OCI-LY1 (cell line): Measurements from ENCODE around the gene DNAJC15.
"Not testable (repeated sequence)": the region's sequence is repeated elsewhere in the genome, so short reads cannot be mapped to it uniquely, and the experiment has no call there.

Experiments used
- H2AFZ ChIP-seq: fragments of 200-600 bp; sonication (generic), shearing (Covaris generic); 2 replicates; pipeline ENCODE4 v1.6.0; 2014; ENCODE audit warnings: antibody characterized with exemption, mild to moderate bottlenecking, low read length
- H3F3A ChIP-seq: fragments of 200-600 bp; sonication (generic), shearing (Covaris generic); 2 replicates; pipeline ENCODE4 v1.6.0; 2014; ENCODE audit warnings: mild to moderate bottlenecking, antibody characterized with exemption, low read length, moderate library complexity; ENCODE audit not compliant: insufficient read depth
- H3K27ac ChIP-seq: fragments of 200-600 bp; sonication (generic); 2 replicates; pipeline ENCODE4 v1.5.1; 2014; ENCODE audit warnings: low read length, mixed run types, mild to moderate bottlenecking, low read depth; ENCODE audit not compliant: poor library complexity, severe bottlenecking
- H3K27me3 ChIP-seq: fragments of 200-600 bp; sonication (generic); 2 replicates; pipeline ENCODE4 v1.6.0; 2014; ENCODE audit warnings: antibody characterized with exemption, mild to moderate bottlenecking, low read length, moderate library complexity; ENCODE audit not compliant: insufficient read depth
- H3K36me3 ChIP-seq: fragments of 200-600 bp; sonication (generic); 2 replicates; pipeline ENCODE4 v1.6.1; 2014; ENCODE audit warnings: mild to moderate bottlenecking, antibody characterized with exemption, low read length, moderate library complexity, mixed read lengths; ENCODE audit not compliant: insufficient read depth
- H3K4me1 ChIP-seq: fragments of 200-600 bp; sonication (generic); 2 replicates; pipeline ENCODE4 v1.5.1; 2014; ENCODE audit warnings: mild to moderate bottlenecking, low read length, moderate library complexity; ENCODE audit not compliant: insufficient read depth, severe bottlenecking
- H3K4me2 ChIP-seq: fragments of 200-600 bp; sonication (generic), shearing (Covaris generic); 2 replicates; pipeline ENCODE4 v1.6.1; 2014; ENCODE audit warnings: low read length
- H3K4me3 ChIP-seq: fragments of 200-600 bp; sonication (generic); 2 replicates; pipeline ENCODE4 v1.5.1; 2014; ENCODE audit warnings: low read length, low read depth, mild to moderate bottlenecking, mixed read lengths; ENCODE audit not compliant: poor library complexity, severe bottlenecking
- H3K79me2 ChIP-seq: fragments of 200-600 bp; shearing (Covaris generic); 2 replicates; pipeline ENCODE4 v1.6.1; 2016; ENCODE audit warnings: mixed run types, low read length, mixed read lengths; ENCODE audit not compliant: insufficient read depth
- H3K9ac ChIP-seq: fragments of 200-600 bp; sonication (generic), shearing (Covaris generic); 2 replicates; pipeline ENCODE4 v1.6.1; 2014; ENCODE audit warnings: mild to moderate bottlenecking, low read length, mixed read lengths
- H3K9me2 ChIP-seq: fragments of 200-600 bp; sonication (generic), shearing (Covaris generic); 2 replicates; pipeline ENCODE4 v1.6.1; 2014; ENCODE audit warnings: low read depth, mild to moderate bottlenecking, low read length, mixed read lengths
- H3K9me3 ChIP-seq: fragments of 200-600 bp; shearing (Covaris generic); 2 replicates; pipeline ENCODE4 v1.6.1; 2014; ENCODE audit warnings: low read length, mixed read lengths
- H4K20me1 ChIP-seq: fragments of 200-600 bp; sonication (generic), shearing (Covaris generic); 2 replicates; pipeline ENCODE4 v1.6.0; 2016; ENCODE audit warnings: mild to moderate bottlenecking, low read length; ENCODE audit not compliant: insufficient read depth
- CTCF ChIP-seq: fragments of 200-600 bp; sonication (generic), shearing (Covaris generic); IDR thresholded peaks from 2 replicates; pipeline ENCODE4 v1.5.1; 2017; ENCODE audit warnings: mild to moderate bottlenecking, antibody characterized with exemption, low read length, moderate library complexity, mixed read lengths
- EZH2 ChIP-seq: fragments of 200-600 bp; sonication (generic), shearing (Covaris generic); IDR thresholded peaks from 2 replicates; pipeline ENCODE4 v1.8.0; 2017; ENCODE audit warnings: borderline replicate concordance, mixed run types, mild to moderate bottlenecking, antibody characterized with exemption, low read length, moderate library complexity, mixed read lengths

Gene DNAJC15

GRCh38 chr13:43058831-43059230 lies 35.4 kb downstream of the DNAJC15 start:
- Histone ChIP-seq H3K9me2 (no peaks in the 10 kb centered on the region), H3K36me3 (peaks cover 14% of the 10 kb centered on the region; the same call in 1 of the 2 replicates), H4K20me1 (no peaks in the 10 kb centered on the region), H3K4me2 (no peak overlapping the region), H3K79me2 (peaks cover 53% of the 10 kb centered on the region), H3K9me3 (no peaks in the 10 kb centered on the region), H3K9ac (no peak overlapping the region), H3F3A (no peaks in the 10 kb centered on the region), H3K27me3 (no peaks in the 10 kb centered on the region), H3K4me1 (peaks cover 50% of the 10 kb centered on the region), H3K27ac (no peak overlapping the region), H3K4me3 (no peak overlapping the region), H2AFZ (no peak overlapping the region)
- TF ChIP-seq EZH2 (no peak), CTCF (no peak)

GRCh38 chr13:43059779-43060178 lies 36.4 kb downstream of the DNAJC15 start:
- H3K27ac ChIP-seq, H3K4me2 ChIP-seq, H3K27me3 ChIP-seq, H3F3A ChIP-seq, H4K20me1 ChIP-seq, H3K9me2 ChIP-seq, H2AFZ ChIP-seq, H3K4me3 ChIP-seq, H3K9me3 ChIP-seq, H3K9ac ChIP-seq: not testable (repeated sequence)
- Histone ChIP-seq H3K79me2 (peaks cover 48% of the 10 kb centered on the region), H3K4me1 (peaks cover 43% of the 10 kb centered on the region), H3K36me3 (peaks cover 14% of the 10 kb centered on the region; the same call in 1 of the 2 replicates)

GRCh38 chr13:43060806-43061205 lies 37.4 kb downstream of the DNAJC15 start:
- H3K4me2 ChIP-seq, H3K4me3 ChIP-seq, H2AFZ ChIP-seq, H3K9me3 ChIP-seq, H3K27ac ChIP-seq, H3K9ac ChIP-seq, H3F3A ChIP-seq, H3K27me3 ChIP-seq, H4K20me1 ChIP-seq, H3K9me2 ChIP-seq: not testable (repeated sequence)
- H3K4me1 ChIP-seq: peaks cover 33% of the 10 kb centered on the region
- H3K79me2 ChIP-seq: peaks cover 44% of the 10 kb centered on the region
- H3K36me3 ChIP-seq: peaks cover 17% of the 10 kb centered on the region; the same call in 1 of the 2 replicates

GRCh38 chr13:43061496-43062280 lies 38.3 kb downstream of the DNAJC15 start:
- Histone ChIP-seq H3K36me3 (peaks cover 23% of the 10 kb centered on the region; the same call in 1 of the 2 replicates), H3K27ac (no peak overlapping the region), H3K79me2 (peaks cover 37% of the 10 kb centered on the region), H3K4me1 (peaks cover 24% of the 10 kb centered on the region), H3K9me2 (no peaks in the 10 kb centered on the region), H3F3A (no peaks in the 10 kb centered on the region), H3K9me3 (no peaks in the 10 kb centered on the region), H3K9ac (no peak overlapping the region), H3K27me3 (no peaks in the 10 kb centered on the region), H4K20me1 (no peaks in the 10 kb centered on the region), H3K4me2 (no peak overlapping the region), H3K4me3 (no peak overlapping the region), H2AFZ (no peak overlapping the region)
- no peak for TF ChIP-seq CTCF
- TF ChIP-seq EZH2: no peak
